ENCODE data around the gene CMIP. TPM values are rescaled to one million over a fixed set of nuclear protein-coding genes. Genes with fewer than 3 reads are reported as not detected.

CMIP gene
- total RNA-seq, 2 experiments from 2014 or later, result 65.4 to 76.7 TPM

DNA sequence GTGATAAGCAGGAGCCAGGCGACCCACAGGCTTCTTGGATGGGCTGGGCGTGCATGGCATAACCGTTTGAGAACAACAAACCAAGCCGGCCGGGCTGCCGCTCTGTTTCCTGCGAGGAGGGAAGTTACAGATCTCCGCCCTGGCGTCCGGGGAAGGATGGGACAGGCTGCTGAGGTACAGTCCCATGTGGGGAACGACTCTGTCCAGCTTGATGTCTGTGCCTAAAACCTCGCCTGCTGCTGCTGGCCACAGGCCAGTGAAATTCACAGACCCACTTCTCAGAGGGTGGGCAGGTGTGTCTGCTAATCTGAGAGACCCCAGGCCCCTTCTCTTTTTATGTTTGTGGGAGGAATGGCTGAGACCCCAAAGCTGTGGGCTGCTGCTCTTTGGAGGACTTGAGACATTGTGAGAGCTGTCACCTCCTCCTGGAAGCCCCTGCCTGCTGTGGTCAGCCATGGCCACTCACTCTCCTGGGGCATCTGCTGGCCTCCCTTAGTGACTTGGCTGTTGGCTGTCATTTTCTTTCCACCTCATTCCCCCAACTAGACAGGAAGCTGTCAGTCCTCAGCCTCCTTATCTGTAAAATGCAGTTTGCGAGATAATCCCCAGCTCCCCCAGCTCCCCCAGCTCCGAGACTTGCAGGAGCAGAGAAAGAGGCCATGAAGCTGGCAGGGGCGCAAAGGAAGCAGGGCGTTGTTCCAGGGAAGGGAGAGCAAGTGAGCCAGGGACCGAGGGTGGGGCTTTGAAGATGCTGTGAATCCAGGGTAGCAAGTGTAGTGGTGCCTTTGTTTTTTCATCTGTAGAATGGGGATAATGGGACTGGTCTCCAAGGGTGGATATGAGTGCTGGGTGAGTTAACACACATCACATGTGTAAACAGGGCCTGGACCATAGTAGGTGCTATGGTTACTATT is 51.0 kb downstream of the CMIP start:
- Mint-ChIP-seq H3K27ac (no peak overlapping the region), H3K9me3 (no peaks in the 10 kb centered on the region), H3K4me3 (no peak overlapping the region), H3K27me3 (no peaks in the 10 kb centered on the region), H3K36me3 (peaks cover 5% of the 10 kb centered on the region), H3K4me1 (peaks cover 25% of the 10 kb centered on the region)
- DNase-seq (no peak), ATAC-seq (ENCODE audit: low read depth) (no peak)
- POLR2A ChIA-PET, result no interaction called here

DNA sequence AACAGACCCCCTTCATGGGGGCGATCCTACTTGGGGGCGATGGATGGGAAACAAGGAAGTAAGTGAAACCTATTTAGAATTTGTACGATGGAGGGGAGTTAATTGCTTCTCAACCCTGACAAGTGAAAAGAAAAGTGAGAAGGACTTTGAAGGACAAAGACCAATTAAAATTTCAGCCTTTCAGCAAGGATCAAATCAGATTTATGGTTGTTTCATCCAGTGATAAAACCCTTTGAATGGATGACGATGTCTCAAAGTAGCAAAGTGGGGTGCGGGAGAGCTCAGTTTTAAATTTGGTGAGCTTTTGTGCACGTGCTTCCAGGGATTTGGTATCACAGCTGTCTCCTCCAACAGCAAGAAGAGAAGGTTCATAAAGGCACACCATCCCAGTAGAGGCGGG is 51.7 kb downstream of the CMIP start:
- no peaks in the 10 kb centered on the region for H3K27me3 Mint-ChIP-seq
- ATAC-seq (ENCODE audit: low read depth) (no peak), DNase-seq (no peak)
- no peaks in the 10 kb centered on the region for H3K9me3 Mint-ChIP-seq
- H3K36me3 Mint-ChIP-seq, result peaks cover 9% of the 10 kb centered on the region
- no peak overlapping the region for H3K4me3 Mint-ChIP-seq
- POLR2A ChIA-PET, result no interaction called here
- peaks cover 28% of the 10 kb centered on the region for H3K4me1 Mint-ChIP-seq
- H3K27ac Mint-ChIP-seq, result no peak overlapping the region

- Mint-ChIP-seq H3K9me3 (no peaks in the 10 kb centered on the region), H3K4me3 (no peak overlapping the region), H3K27ac (no peak overlapping the region), H3K27me3 (no peaks in the 10 kb centered on the region), H3K36me3 (peaks cover 7% of the 10 kb centered on the region), H3K4me1 (peaks cover 28% of the 10 kb centered on the region)
- no peak for ATAC-seq (ENCODE audit: low read depth)
- no peak for DNase-seq
- POLR2A ChIA-PET, result no interaction called here
Observed at GRCh38 chr16:81496742-81497141, 52.1 kb downstream of the CMIP start.

DNA sequence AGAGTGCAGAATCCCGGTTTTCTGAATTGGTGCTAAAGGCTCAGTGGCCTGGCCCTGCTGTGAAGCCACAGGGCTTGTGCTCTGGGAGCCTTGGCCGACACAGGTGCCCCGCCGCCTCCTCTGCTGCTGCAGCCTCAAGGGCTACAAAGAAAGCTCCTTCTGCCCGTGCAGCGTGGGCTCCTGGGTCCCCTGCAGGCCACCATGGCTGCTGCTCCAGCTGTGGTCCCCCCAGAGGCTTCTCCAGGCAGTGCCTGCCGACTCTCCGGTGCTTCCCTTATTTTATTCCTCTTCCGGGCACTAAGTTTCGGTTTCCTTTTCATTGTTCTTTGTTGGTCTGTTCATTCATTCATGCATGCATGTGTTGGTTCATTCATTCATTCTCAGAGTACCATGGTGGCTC is 53.1 kb downstream of the CMIP start:
- H3K27ac Mint-ChIP-seq, result peak overlapping the region; percentile 81
- H3K4me1 Mint-ChIP-seq, result peaks cover 30% of the 10 kb centered on the region
- POLR2A ChIA-PET, result no interaction called here
- peaks cover 7% of the 10 kb centered on the region for H3K36me3 Mint-ChIP-seq
- peak; percentile 21 for ATAC-seq (ENCODE audit: low read depth)
- no peaks in the 10 kb centered on the region for H3K27me3 Mint-ChIP-seq
- no peaks in the 10 kb centered on the region for H3K9me3 Mint-ChIP-seq
- DNase-seq, result no peak
- no peak overlapping the region for H3K4me3 Mint-ChIP-seq

- peaks cover 28% of the 10 kb centered on the region for H3K4me1 Mint-ChIP-seq
- H3K27me3 Mint-ChIP-seq, result no peaks in the 10 kb centered on the region
- H3K36me3 Mint-ChIP-seq, result peaks cover 7% of the 10 kb centered on the region
- no peak overlapping the region for H3K27ac Mint-ChIP-seq
- DNase-seq (no peak), ATAC-seq (ENCODE audit: low read depth) (no peak)
- H3K9me3 Mint-ChIP-seq, result no peaks in the 10 kb centered on the region
- POLR2A ChIA-PET, result no interaction called here
- no peak overlapping the region for H3K4me3 Mint-ChIP-seq
Observed at GRCh38 chr16:81498351-81498750, 53.7 kb downstream of the CMIP start.

DNA sequence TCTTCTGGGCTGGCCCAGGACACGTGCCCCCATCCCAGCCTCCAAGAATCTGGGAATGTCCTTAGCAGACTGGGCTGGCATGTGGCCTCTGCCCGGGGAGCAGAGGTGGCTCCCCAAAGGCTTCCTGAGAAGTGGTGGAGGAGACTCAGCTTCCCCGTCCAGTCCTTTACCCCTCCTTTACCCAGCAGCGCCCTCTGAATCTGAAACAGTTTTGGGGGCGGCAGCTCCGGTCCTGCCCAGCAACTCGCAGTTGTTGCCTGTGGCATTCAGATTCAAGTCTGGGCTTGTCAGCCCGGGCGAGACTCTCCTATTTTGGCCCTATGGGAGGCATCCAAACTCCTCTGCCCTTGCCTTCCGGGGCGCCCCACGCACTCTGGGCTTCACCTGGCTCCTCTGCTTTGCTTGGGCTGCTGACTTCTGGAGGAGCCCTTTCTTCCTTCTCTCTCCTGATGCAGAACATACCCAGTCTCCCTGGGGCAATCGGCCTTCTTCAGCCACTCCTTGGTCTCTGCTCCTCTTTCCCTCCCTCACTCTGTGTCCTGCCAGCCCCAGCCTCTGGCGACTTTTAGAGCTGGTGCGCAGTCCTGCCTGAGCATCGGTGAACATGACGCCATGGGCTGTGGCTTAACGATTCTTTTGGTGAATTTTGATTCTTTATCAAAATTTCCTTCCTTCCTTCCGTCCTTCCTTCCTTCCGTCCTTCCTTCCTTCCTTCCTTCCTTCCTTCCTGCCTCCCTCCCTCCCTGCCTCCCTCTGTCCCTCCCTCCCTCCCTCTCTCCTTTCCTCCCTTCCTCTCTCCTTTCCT is 55.2 kb downstream of the CMIP start:
- no peak overlapping the region for H3K4me3 Mint-ChIP-seq
- H3K27me3 Mint-ChIP-seq, result no peaks in the 10 kb centered on the region
- no peaks in the 10 kb centered on the region for H3K9me3 Mint-ChIP-seq
- ATAC-seq (ENCODE audit: low read depth) (no peak), DNase-seq (no peak)
- H3K36me3 Mint-ChIP-seq, result peaks cover 7% of the 10 kb centered on the region
- no peak overlapping the region for H3K27ac Mint-ChIP-seq
- H3K4me1 Mint-ChIP-seq, result peaks cover 34% of the 10 kb centered on the region
- POLR2A ChIA-PET, result no interaction called here

DNA sequence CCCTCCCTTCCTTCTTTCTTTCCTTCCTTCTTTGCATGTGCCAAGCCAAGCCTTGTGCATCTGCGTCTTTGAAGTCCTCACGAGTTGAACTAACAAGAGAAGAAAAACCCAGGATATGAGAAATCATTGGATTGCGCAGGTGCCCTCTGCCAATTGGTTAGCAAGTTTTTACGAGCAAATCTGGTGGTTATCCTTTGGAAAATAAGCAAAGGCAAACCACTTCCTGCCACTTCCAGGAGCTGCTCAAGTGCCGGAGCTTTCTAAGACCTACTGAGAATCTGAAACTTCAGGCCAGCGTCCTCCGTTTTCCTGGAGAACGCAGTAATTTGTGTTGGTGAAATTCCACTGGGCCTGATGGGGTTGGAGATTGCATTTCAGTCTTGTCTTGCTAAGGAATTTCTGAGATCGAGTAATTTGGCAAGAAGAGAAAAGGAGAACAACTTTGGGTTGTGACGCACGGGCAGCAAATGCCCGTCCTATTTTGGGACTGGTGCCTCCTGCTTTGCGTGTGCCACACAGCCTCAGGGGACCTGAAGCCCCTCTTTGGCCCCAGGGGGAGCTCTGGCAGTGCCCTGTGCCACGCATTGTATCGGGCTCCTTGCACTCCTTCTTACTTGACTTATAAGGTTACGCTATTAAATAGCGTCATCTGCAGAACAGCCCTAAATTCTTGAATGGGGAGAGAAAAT is 56.4 kb downstream of the CMIP start:
- H3K9me3 Mint-ChIP-seq, result no peaks in the 10 kb centered on the region
- H3K27ac Mint-ChIP-seq, result peak overlapping the region; percentile 28
- POLR2A ChIA-PET, result interaction anchor here (0.7 kb wide), 1 partner anchor 19 kb away, joined by 3 read pairs; no protein-coding TSS in a partner anchor
- no peak overlapping the region for H3K4me3 Mint-ChIP-seq
- no peaks in the 10 kb centered on the region for H3K27me3 Mint-ChIP-seq
- DNase-seq (no peak), ATAC-seq (ENCODE audit: low read depth) (no peak)
- peaks cover 34% of the 10 kb centered on the region for H3K4me1 Mint-ChIP-seq
- H3K36me3 Mint-ChIP-seq, result peaks cover 7% of the 10 kb centered on the region

DNA sequence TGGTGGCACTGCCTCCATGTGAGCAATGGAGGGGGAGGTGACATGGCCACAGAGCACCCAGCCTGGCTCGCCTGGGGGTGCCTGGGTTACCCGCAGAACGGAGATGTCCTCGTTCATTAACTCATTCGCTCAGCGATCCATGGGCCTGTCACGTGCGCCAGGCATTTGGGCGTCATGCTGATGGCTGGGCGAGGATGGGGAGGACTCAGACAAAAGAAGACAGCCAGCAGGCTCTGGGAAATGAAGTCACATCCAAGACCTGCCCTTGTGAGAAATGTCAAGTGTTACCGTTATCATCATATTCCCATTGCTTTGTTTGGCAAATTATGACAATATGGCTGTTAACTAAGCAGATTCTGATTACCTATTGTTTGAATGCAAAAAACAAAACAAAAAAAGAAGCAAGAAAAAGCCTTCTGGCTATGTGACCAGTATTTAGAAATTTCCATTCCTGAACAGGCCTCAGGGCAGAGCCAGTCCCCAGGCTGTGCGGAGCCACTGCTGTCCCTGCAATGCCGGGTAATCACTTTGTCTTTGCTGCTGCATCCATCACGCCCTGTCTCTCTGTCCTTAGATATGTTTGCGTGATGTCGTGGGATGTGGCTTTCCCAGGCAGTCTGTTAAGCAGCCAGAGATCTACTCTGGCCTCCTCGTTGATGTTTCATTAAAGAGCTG is 57.9 kb downstream of the CMIP start:
- DNase-seq, result no peak
- no peak overlapping the region for H3K4me3 Mint-ChIP-seq
- POLR2A ChIA-PET, result no interaction called here
- peaks cover 8% of the 10 kb centered on the region for H3K36me3 Mint-ChIP-seq
- no peak for ATAC-seq (ENCODE audit: low read depth)
- H3K4me1 Mint-ChIP-seq, result peaks cover 39% of the 10 kb centered on the region
- no peaks in the 10 kb centered on the region for H3K9me3 Mint-ChIP-seq
- no peaks in the 10 kb centered on the region for H3K27me3 Mint-ChIP-seq
- H3K27ac Mint-ChIP-seq, result no peak overlapping the region

DNA sequence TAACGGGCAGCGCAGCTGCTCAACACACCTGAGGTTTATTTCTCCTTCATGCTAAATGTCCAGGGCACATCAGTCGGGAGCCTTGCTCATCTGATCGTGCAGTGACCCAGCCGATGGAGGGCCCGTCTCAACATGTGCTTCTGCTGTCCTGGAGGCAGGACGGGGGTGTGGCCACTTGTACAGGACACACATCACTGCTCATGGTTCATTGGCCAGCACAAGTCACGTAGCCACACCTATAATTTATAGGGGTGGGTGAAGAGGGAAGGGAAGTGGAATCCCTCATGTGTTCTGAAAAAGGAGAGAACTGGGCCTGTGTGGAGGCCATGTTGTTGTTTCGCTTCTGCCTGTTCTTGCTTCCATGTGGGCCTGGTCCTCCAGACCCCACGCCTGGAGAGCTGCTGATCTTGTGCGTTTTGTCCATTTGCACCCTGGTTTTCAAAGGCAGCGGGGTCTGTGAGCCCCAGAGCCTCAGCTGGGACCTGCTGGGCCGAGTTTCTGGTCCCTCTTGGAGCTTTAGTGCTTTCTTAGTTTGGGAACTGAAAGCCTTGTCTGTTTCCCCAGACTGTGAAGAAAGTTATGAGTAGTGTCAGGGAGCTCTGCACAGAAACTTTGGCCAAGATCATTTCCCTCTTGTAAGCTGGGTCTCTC is 60.5 kb downstream of the CMIP start:
- Mint-ChIP-seq H3K36me3 (peaks cover 6% of the 10 kb centered on the region), H3K4me3 (no peak overlapping the region), H3K27ac (no peak overlapping the region), H3K4me1 (peaks cover 21% of the 10 kb centered on the region), H3K9me3 (no peaks in the 10 kb centered on the region), H3K27me3 (no peaks in the 10 kb centered on the region)
- ATAC-seq (ENCODE audit: low read depth) (no peak), DNase-seq (no peak)
- POLR2A ChIA-PET, result interaction anchor here (1.4 kb wide), 1 partner anchor 59 kb away, joined by 3 read pairs; no protein-coding TSS in a partner anchor

GRCh38 chr16:81509404-81509803 is 64.8 kb downstream of the CMIP start:
- POLR2A ChIA-PET, result no interaction called here
- ATAC-seq (ENCODE audit: low read depth) (no peak), DNase-seq (no peak)
- Mint-ChIP-seq H3K27ac (peak overlapping the region; percentile 42), H3K4me3 (no peak overlapping the region), H3K27me3 (no peaks in the 10 kb centered on the region), H3K4me1 (peaks cover 16% of the 10 kb centered on the region), H3K9me3 (no peaks in the 10 kb centered on the region), H3K36me3 (peaks cover 8% of the 10 kb centered on the region)

- Mint-ChIP-seq H3K27me3 (no peaks in the 10 kb centered on the region), H3K4me3 (no peak overlapping the region), H3K27ac (no peak overlapping the region), H3K4me1 (peaks cover 18% of the 10 kb centered on the region), H3K36me3 (peaks cover 8% of the 10 kb centered on the region), H3K9me3 (no peaks in the 10 kb centered on the region)
- DNase-seq (no peak), ATAC-seq (ENCODE audit: low read depth) (no peak)
- POLR2A ChIA-PET, result no interaction called here
Observed at GRCh38 chr16:81510016-81510415, 65.4 kb downstream of the CMIP start.

DNA sequence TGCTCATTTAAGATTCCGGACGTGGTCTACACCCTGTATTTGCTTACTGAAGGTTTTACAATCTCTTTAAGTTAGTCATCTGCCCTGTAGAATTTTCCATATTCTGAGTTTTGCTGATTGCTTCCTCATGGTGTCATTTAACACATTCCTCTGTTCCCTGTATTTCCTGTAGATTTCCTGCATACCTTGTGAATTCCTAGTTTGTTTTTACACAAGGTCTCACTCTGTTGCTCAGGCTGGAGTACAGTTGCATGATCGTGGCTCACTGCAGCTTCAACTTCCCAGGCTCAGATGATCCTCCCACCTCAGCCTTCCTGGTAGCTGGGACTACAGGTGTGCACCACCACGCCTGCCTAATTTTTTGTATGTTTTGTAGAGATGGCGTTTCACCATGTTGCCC is 66.8 kb downstream of the CMIP start:
- peaks cover 14% of the 10 kb centered on the region for H3K4me1 Mint-ChIP-seq
- no peak overlapping the region for H3K4me3 Mint-ChIP-seq
- H3K27ac Mint-ChIP-seq, result no peak overlapping the region
- no peaks in the 10 kb centered on the region for H3K27me3 Mint-ChIP-seq
- no peak for ATAC-seq (ENCODE audit: low read depth)
- H3K9me3 Mint-ChIP-seq, result no peaks in the 10 kb centered on the region
- POLR2A ChIA-PET, result no interaction called here
- no peak for DNase-seq
- H3K36me3 Mint-ChIP-seq, result peaks cover 9% of the 10 kb centered on the region
